GM19193 (cell line): ENCODE results near the gene NFIX.

Source experiments
- POLR2A ChIP-seq: IDR thresholded peaks from 4 replicates; pipeline ENCODE4 v1.6.1; 2011; ENCODE audit not compliant: insufficient read depth, insufficient read length; ENCODE audit errors: extremely low read depth

Gene NFIX

DNA sequence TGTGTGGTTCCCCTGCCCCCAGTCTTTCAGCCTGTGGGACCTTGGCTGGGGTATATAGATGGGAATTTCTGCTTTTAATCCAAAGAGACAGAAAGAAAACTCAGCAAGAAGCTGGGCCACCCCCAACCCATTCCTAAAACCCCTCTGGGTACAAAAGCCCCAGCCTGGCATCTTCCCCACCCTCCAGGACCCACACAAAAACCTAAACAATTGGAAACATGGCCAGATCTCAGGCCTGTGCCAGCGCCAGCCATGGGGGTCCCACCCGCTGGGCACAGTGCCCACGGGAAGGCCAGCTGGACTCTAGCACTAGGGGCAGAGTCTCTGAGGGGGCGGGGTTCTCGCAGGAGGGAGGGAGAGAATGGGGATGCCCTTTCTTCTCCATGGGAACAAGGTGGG, 98.8 kb downstream of the NFIX start:
- TF ChIP-seq POLR2A, result no peak

DNA sequence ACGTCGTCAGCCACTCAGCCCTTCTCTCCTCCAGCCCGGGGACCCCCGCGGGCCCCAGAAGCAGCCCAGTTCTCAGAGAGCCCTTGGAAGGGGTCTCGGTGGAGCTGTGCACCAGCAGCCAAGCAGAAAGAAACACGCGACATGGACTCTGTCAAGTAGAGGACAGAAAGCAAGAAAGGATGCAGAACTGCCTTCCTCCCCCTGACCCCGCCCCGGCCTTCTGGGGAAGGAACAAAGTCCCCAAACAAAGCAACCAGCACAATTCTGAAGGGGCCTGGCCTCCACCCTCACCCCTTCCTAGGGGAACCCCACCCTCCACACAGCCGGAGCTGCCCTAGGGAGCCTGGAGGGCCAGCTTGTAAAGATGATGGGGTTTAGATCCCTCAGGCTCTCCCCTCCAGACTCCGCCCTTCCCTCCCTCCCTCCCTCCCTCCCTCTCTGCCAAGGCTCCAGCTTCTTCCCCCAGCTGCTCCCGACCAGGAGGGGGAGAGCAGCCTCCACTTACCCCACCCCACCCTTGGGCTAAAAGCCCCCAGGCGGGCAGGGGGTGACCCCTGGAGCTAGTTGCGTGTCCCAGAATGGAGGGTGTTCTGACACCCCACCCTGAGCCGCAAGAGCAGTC, 99.6 kb downstream of the NFIX start:
- TF ChIP-seq POLR2A, result no peak

DNA sequence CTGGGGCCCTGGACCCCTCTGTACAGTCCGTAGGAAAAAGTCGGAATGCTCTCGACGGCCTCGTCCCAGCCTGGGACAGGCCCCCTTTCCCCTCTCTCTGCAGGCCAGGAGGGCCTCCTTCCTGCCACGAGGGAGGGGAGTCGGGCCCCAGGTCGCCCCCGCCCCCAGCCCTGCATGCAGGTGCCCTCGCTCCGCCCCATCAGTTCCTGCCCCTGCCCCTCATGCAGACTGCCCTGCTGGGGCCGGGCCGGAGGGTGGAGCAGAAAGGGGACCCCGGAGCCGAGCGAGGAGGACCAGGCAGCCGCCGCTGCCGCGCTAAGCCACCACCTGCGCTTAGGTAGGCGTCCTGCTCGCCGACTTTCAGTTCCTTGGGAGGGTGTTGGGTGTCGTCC, 100.1 kb downstream of the NFIX start:
- no peak for TF ChIP-seq POLR2A

DNA sequence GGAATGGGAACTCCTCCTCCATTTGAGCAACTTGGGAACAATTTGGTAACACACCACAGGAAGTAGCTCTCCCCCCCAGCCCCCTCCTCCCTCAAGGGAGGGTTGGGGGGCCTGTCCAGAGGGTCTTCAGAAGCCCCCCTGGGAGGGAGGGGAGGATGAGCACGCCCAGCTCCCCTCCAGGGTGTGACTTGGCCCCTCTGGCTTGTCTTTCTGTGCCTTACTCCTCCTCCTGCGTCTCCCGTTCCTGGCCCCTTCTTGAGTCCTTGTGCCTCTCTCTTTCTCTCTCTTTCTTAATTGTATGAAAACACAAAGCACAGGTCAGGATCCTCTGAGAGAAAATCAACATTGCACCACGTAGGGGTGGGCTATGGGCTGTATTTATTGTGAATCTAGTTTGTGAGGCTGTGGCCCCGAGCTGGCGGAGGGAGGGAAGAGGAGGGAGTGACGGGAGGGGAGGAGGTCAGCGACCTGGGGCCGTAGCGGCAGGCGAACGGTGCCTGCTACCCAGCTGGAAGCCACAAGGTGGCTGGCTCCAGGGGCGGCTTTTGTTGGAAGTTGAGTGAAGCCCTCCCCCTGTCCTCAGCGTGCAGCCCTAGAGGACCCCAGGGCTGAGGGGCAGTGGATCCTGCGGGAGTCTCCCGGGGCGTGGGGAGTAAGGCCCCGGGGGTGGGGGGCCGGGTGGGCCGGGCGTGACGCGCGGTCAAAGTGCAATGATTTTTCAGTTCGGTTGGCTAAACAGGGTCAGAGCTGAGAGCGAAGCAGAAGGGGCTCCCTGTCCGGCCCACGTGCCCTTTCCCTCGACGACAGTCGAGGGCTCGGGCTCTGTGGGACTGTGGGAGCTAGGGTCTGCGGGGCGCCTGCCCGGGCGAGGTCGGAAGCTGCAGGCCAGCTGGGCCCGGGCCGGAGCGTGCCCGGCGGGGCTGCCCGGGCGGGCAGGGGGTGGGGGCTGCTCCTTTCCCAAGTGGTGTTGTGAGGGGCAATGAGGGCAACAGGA, 101.0 kb downstream of the NFIX start:
- peak; percentile 28 for TF ChIP-seq POLR2A

DNA sequence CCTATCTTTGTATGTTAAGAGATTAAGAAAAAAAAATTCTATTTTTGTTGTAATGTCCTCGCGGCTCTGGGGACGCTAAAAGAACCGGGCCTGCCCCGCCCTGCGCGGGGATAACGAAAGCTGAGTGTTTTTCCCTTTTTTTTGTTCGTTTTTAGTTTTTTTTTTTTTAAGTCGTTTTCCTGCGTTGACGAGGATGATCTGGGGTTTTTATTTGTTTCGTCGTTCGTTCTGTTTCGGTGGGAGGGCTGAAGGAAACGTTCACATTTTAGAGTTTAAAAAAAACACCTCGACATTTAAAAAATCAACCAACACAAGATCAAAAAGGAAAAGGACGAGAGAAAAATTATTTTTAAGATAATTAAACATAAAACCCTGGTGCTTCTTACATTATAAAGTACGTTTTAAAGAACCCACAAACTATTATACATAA, 101.8 kb downstream of the NFIX start:
- TF ChIP-seq POLR2A, result no peak

DNA sequence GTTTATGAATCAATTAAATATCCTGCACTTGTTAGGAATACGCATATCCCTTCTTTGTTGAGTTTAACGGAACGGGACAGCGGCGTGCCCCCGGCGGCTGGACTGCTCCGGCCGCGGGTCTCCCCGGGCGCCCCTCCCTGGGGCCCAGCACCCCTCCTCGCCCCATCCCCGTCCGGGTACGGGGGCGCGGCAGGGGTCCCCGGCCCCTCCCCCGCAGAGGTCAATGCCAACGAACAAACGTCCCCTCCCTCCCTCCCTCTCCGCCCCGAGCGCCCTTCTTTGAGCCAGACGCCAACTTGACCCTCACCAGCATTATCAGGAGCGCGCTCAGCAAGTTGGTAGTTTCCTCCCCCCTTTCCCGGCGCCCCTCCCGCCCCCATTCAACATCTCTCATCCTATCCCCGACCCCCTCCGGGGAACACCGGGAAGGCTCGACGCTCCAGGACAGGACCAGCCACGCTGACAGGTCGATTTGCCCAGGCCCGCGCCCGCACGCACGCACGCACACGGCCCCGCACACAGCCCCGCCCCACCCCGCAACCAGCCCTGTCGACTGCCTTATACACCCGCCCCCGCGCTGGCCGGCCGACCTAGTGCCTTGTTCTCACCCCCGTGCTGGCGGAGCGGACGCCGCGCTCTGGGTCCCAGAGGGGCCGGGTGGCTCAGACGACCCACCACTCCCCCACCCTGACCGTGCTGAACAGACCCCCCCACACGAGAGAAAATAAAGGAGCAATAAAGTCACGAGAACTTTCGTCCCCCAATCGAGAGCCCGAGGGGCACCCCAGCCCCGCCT, 102.4 kb downstream of the NFIX start:
- TF ChIP-seq POLR2A, result no peak

DNA sequence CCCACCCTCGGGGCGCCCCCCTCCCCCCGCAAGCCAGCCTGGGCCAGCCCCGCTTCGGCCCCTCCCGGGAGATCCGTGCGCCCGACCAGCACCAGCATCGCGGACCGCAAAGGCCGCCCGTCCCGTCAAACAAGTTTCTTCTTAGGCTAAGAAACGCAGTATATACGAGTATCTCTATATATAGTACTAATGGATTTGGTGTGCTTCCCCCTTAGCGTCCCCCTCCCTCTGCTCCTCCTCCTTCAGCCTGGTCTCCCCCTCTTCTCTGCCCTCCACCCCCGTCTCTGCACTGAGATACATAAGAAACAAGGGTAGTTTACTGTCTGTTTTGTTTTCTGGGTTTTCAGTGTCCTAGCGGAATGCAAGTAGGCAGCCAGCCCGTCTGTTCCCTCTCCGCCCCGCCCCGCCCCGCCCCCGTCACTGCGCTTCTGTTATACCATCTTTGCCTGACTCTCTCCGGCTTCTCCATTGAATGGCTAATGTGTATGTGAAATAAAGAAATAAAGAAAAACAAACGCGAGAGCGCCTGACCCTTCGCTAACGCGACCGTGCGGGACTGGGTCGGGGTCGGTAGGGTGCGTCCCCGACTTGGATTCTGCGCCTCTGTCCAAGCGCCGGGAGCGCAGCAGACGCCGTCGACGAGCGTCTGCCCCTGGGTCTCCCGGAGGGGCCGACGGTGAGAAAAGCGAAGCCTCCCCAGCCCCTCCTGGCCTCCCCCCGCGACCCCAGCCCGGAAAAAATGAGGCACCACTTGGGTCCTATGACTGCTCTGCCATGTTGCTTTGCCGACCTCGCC, 103.2 kb downstream of the NFIX start:
- TF ChIP-seq POLR2A, result no peak

DNA sequence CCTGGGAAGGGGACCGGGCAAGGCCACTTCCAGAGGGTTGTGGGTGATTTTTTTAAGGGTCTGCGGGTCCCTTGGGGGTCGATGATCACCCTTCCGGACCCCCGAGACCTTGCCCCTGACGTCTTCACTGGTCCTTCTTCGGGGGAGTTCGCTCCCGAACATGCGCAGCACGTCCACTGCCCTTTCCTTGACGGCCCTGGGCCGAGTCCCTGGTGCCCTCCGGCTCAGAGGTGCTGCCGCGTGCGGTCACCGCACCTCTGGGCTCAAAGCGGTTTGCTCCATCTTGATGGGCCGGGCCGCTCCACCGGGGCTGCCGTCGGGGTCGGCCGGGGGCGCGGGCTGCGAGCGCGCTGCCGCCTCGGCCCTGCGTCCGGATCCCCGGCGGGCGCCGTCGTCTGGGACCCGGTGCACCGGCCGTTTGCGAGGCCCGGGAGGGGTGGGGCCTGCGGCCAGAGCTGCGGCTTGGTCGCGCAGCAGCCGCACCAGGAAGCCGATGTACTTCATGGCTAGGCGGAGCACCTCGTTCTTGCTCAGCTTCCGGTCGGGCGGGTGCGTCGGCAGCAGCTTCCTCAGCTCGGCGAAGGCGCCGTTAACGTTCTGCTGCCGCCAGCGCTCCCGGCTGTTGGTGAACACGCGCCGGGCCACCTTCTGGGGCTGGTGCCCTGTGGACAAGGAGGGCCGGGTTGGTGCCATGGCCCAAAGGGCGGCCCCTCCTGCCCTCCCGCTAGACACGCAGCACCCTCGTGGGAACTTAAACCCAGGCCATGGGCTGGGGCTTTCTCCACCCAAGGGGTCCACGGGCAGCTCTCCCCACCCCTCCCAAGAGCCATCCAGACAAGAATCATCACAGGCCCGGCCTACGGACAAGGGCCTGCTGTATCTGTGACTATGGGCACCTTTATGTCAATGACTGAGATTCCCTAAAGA, 104.1 kb downstream of the NFIX start:
- peak; percentile 59 for TF ChIP-seq POLR2A

DNA sequence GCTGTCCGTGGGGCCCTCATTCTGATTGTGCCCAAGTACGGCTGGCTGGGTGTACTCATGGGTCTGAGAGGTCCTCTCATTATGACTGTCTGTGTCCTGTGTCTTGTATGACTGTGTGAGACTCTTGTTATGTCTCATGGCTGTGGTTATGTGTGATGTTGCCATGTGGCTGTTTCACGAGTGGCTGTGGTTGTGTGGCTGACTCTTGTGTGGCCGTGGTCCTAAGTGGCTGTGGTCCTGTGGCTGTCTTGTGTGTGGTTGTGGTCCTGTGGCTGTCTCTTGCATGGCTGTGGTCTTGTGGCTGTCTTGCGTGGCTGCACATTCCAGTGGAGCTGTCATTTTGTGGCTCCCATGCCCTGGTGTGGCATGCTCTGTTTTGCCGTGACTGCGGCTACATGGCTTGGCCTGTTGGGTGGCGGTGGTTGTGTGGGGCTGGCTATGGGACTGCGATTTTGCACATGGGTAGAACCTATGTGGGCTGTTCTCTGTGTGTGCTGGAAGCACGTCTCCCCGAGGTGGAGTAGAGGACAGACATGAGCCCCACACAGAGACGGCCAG, 104.8 kb downstream of the NFIX start:
- no peak for TF ChIP-seq POLR2A

DNA sequence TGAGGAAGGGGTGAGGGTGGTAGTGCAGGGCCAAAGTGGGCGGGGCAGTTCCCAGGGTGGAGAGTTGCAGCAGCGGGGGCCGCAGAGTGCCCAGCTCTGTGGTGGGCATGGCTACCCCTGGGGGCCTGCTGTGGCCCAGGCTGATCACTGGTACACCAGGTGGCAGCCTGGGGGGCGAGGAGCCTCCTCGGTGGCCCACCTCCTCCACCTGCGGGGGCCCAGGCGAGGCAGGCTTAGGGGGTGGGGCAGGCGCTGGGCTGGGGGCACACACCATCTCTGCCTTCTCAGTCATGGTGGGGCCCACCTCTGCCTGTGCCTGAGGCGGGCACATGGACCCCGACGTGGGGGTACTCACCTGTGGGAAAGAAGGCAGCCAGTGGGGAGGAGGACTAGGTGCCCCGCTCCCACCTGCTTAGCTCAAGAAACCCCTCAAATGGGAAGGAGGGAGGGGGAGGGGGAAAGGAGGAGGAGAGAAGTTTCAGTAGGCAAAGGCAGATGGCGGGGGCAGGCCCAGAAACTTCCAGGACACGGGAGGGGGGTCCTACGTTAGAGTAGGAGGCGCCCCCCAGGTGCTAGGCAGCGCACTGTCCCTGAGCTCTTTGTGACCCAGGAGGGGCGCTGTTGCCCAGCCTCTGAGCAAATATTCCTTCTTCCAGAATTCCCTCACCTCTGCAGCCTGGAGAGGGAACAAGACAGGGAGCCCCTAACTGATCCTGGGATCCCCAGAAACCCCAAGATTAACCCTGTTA, 105.7 kb downstream of the NFIX start:
- TF ChIP-seq POLR2A, result no peak

DNA sequence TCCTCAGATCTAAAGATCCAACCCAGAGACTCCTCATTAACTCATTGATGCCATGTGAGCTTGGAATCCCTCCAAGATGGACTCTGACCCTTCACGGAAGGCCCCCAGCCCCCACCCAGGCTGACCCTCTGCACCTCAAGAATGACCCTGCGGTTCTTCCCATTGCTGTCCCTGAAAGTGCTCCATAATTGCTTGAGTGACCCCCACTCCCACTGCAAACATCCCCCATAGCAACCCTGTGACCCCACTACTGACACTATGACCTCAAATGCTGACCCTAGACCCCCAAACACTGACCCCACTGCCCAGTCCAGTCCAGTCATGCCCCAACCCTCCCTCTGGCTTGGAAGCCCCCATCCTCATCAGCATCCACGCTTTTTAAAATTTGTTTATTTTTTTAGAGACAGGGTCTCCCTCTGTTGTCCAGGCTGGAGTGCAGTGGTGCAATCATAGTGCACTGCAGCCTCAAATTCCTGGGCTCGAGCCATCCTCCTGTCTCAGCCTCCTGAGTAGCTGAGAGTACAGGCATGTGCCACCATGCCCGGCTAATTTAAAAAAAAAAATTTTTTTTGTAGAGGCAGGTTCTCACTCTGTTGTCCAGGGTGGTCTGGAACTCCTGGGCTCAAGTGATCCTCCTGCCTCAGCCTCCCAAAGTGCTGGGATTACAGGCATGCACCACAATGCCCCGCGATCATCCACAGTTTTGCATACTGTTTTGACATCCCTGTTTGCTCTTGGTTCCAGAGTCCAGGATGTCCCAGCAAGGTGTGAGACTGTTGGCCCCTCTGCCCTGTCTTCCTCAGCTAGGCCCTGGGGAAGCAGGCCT, 106.5 kb downstream of the NFIX start:
- no peak for TF ChIP-seq POLR2A

DNA sequence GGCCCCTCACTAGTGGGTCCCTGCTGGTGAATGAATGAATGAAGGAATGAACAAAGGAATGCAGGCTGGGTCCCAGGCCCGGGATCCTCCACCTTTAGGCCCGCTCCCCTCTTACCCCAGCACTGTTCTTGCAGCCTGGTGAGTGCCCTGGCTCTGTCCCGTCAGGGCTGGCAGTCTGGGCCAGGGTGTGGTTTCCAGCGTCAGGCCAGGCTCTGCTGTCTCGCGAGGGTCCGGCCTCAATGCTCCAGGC, 107.1 kb downstream of the NFIX start:
- no peak for TF ChIP-seq POLR2A
